Stimulated activated CD4-positive, alpha-beta T cell treated with anti-CD3 and anti-CD28 coated beads, Interleukin-12 subunit alpha, Interleukin-12 subunit beta, amount 100 ng/mL, for 4 hours (primary cell): Measurements from ENCODE around the gene ACSM3.

Source experiments
- DNase-seq: peaks from one replicate; pipeline ENCODE4 v3.0.0-alpha.2; 2020

The ACSM3 gene

GRCh38 chr16:20806168-20807050 is 42.6 kb downstream of the ACSM3 start, which contains the start of the genes ERI2 and REXO5:
TSS of gene ERI2 (minus strand) at chr16:20806472. CDS start at chr16:20806430, 42 bp downstream.
TSS of gene REXO5 (plus strand) at chr16:20806527. CDS start at chr16:20806954, 427 bp downstream.
- peak; percentile 69 for DNase-seq

DNA sequence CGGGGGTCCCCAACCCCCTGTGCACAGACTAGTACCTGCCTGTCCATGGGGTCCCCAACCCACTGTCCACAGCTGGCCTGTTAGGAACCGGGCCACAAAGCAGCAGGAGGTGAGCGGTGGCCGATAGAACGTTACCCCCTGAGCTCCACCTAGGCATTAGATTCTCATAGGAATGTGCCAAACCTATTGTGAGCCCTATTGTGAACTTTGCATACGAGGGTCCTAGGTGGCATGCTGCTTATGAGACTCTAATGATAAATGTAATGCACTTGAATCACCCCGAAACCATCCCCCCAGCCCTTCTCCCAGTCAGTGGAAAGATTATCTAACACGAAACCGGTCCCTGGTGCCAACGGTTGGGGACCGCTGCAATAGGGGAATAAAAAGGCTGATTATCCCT is 44.0 kb downstream of the ACSM3 start:
- DNase-seq, result no peak

GRCh38 chr16:20811889-20812439 is 48.1 kb downstream of the ACSM3 start:
- DNase-seq, result no peak

DNA sequence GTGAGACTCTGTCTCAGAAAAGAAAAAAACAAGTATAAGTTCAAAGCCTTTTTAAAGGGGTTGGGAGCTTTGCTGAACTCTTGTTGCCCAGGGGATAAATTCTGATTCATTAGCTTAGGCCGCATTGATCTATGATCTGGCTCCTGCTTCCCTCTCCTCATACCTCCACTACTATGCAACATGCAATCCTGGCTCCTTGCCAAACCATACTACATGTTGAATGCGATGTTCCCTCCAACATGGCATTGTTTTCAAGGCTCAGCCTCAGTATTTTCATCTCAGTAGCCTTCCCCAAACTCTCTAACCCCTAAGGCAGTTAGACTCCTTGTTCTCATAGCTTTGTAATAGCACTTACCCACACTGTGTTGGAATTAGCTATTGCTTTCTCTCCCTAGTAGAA is 48.7 kb downstream of the ACSM3 start:
- no peak for DNase-seq

GRCh38 chr16:20814784-20815183 is 51.0 kb downstream of the ACSM3 start:
- DNase-seq, result no peak

DNA sequence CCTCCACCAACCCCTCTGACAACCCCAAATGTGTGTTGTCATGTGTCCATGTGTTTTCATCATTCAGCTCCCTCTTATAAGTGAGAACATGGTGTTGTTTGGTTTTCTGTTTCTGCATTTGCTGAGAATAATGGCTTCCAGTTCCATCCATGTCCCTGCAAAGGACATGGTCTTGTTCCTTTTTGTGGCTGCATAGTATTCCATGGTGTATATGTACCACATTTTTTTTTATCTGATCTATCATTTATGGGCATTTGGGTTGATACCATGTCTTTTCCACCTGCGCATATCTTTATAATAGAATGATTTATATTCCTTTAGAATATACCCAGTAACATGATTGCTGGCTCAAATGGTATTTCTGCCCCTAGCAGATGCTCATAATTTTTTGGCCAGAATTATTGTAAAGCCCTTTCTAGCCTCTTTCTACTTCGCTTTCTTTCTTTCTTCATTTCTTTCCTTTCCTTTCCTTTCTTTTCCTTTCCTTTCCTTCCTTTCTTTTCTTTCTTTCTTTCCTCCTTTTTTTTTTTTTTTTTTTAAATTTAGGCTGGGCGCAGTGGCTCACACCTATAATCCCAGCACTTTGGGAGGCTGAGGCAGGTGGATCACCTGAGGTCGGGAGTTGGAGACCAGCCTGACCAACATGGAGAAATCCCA is 55.2 kb downstream of the ACSM3 start:
- no peak for DNase-seq

DNA sequence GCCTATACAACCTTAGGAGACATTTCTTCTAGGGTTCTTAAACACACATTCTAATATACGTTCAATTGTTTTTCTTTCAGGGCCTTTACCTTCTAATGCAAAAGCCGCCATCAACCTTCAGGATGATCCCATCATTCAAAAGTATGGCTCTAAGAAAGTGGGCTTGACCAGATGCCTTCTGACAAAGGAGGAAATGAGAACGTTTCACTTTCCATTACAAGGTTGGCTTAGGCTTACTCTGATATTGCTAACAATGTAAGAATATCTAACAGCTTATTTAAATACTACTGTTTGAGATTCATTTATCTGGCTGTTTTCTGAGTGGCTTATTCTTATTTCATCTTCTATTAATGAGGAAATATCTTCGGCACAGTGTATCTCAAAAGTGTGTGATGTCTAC is 57.9 kb downstream of the ACSM3 start:
- no peak for DNase-seq

- DNase-seq, result no peak
These were observed 58.9 kb downstream of the ACSM3 start for GRCh38 chr16:20822521-20823325.

DNA sequence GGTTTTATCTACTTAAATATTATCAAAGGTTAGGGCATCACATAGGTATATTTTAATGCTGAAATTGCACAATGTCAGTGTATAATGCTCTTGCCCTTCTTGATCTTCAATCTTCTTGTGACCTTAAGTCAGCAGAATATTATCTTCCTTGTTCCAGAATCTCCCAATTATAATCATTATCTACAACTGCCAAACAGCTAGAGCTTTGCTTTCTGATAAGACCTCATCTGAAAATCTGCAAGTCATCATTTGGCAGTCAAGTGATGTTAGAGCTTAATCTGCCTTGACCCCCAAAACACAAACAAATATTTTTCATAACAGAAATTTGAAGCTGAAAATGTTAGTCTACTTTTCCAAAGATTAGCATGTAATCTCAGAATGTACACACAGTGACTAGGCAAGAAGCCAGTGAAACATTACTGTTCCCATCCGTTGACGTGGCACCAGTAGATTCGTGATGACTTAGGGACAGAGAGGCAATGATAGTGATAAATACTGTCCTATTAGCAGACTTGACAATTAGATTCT is 62.3 kb downstream of the ACSM3 start:
- no peak for DNase-seq

DNA sequence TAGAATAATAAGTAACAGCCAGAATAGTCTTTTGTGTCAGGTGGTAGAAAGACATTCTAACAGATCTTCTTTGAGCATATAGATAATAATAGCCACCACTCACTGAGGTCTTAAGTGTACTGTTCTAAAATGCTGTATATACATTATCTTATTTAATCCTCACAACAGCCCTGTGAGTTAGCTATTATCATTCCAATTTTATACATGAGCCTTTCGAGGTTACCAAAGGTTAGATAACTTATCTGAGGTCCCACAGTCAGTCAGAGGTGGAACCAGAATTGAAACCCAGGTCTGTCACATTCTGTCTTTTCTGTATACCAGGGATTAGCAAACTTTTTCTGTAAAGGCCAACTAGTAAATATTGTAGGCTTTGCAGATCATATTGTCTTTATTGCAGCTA is 65.7 kb downstream of the ACSM3 start:
- no peak for DNase-seq

- DNase-seq, result no peak
These were observed 66.6 kb downstream of the ACSM3 start for GRCh38 chr16:20830372-20830771.

DNA sequence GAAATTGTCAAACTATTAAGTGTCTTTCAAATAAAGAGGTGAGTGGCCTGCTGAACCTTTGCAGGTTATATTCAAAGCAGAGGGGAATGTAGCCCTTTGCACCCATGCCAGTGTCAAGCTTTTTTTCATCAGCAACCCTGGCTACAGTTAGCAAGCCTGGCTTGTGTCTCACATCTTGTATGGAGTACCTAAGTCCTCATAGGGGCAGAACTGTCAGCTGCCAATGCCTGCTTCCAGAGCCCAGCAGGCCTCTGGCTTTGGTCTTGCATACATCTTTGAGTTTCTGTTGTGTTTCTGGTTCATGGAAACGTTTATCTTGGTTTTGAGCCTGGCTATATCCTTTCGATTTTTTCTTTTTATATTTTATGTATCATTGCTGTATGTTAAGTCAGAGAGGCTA is 69.3 kb downstream of the ACSM3 start:
- DNase-seq, result no peak

- no peak for DNase-seq
These were observed 74.4 kb downstream of the ACSM3 start for GRCh38 chr16:20838240-20838639.

DNA sequence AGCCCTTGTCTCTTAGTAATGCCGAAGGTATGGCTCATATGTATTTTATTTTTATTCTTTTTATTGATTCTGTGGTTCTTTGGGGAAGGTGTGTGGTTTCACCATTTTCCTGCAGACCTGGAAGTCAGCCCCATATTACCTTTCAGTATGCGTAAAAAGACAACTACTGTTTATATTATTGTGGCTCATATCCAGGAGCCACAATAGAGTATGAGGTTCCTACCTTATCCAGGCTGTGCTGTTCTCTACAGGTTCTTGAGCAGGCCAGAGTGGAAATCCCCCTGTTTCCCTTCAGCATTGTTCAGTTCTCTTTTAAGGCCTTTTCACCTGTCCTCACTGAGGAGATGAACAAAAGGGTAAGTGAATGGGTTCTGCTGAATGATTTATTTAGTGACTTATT is 75.7 kb downstream of the ACSM3 start:
- DNase-seq, result no peak

GRCh38 chr16:20844054-20844453 is 80.2 kb downstream of the ACSM3 start:
- DNase-seq, result no peak

DNA sequence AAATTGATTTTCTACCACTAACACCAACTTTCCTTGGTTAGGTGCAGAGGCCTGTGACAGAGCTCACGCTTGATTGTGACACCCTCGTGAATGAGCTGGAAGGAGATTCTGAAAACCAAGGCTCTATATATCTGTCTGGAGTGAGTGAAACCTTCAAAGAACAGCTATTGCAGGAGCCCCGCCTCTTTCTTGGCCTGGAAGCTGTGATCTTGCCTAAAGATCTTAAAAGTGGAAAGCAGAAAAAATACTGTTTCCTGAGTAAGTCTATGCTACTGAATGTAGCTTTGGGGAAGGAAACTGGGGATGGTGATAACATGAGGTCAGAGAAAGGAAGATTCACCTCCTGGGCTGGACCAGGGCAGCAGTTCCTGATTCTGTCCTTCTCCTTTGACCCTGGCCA is 80.8 kb downstream of the ACSM3 start:
- DNase-seq, result no peak

DNA sequence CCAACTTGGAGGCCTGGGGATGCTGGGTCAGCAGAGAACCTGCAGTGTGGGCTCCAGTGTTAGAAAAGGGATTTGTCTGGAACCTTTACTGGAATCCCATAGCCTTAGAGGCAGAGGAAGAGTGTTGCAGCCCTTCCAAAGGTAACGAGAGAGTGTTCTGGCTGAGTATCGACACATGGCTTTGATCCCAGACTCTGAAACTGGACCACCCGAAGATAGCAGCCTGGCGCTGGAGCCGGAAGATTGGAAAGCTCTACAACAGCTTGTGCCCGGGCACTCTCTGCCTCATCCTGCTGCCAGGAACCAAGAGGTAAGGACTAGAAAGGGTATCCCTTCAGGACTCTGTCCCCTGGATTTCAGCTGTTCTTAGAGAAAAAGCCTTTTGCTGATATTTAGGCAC is 82.2 kb downstream of the ACSM3 start:
- DNase-seq, result no peak

GRCh38 chr16:20846551-20846950 is 82.7 kb downstream of the ACSM3 start:
- no peak for DNase-seq
